Esophagus squamous epithelium (tissue), 4 donors: ENCODE measurements around the gene CAND2.

ENCODE experiments used
- CTCF ChIP-seq, 6 experiments: fragments of 450-650 bp in 4 of 6; fragments of 200-600 bp in 2 of 6; sonication (generic) in 2 of 6; IDR thresholded peaks; one replicate each; pipeline ENCODE4 v1.5.1; 2016 to 2019; ENCODE audit warnings: antibody characterized with exemption in 6 of 6, mild to moderate bottlenecking in 4 of 6, moderate library complexity in 4 of 6
- POLR2A ChIP-seq, 4 donors: fragments of 450-650 bp; IDR thresholded peaks; one replicate each; pipeline ENCODE4 v1.6.1; 2017; ENCODE audit warnings: antibody characterized with exemption in 4 of 4, mild to moderate bottlenecking in 4 of 4, moderate library complexity in 3 of 4

- TF ChIP-seq CTCF (IDR thresholded peaks at IDR 0.05), result no peak
- no peak for TF ChIP-seq POLR2A (IDR thresholded peaks at IDR 0.05)
Observed at GRCh38 chr3:12755754-12756153, 40.7 kb upstream of the CAND2 start.
